GM23338 (cell line): ENCODE data around the gene PIK3C3. TPM values are rescaled to one million over a fixed set of nuclear protein-coding genes. Genes with fewer than 3 reads are reported as not detected.

Source experiments
- ATAC-seq: fragments of 200-7000 bp; cut with Tn5 transposase; 3 replicates; pipeline ENCODE4 v1.9.1; 2020
- DNase-seq: peaks from one replicate; pipeline ENCODE4 v3.0.0-alpha.2; 2015; ENCODE audit warnings: low spot score
- H2AFZ ChIP-seq: fragments of 200-600 bp; sonication (generic); 2 replicates; pipeline ENCODE4 v1.8.0; 2016; ENCODE audit warnings: antibody characterized with exemption, mild to moderate bottlenecking, moderate library complexity
- H3F3A ChIP-seq: fragments of 200-600 bp; sonication (generic); replicated peaks from 2 replicates; pipeline ENCODE4 v1.8.0; 2017; ENCODE audit warnings: antibody characterized with exemption, mixed run types, low read depth
- H3K27ac ChIP-seq: fragments of 200-600 bp; sonication (generic); 2 replicates; pipeline ENCODE4 v1.6.1; 2016; ENCODE audit warnings: low read depth
- H3K27me3 ChIP-seq: fragments of 200-600 bp; sonication (generic); 2 replicates; pipeline ENCODE4 v1.8.0; 2016; ENCODE audit warnings: mild to moderate bottlenecking, mixed run types, moderate library complexity; ENCODE audit not compliant: insufficient read depth
- H3K36me3 ChIP-seq: fragments of 200-600 bp; sonication (generic); 2 replicates; pipeline ENCODE4 v1.8.0; 2016; ENCODE audit warnings: mild to moderate bottlenecking; ENCODE audit not compliant: insufficient read depth
- H3K4me1 ChIP-seq: fragments of 200-600 bp; sonication (generic); 2 replicates; pipeline ENCODE4 v1.8.0; 2016; ENCODE audit warnings: mild to moderate bottlenecking, moderate library complexity; ENCODE audit not compliant: insufficient read depth
- H3K4me2 ChIP-seq: fragments of 200-600 bp; sonication (generic); 2 replicates; pipeline ENCODE4 v1.7.1; 2017; ENCODE audit warnings: mixed run types
- H3K4me3 ChIP-seq: fragments of 200-600 bp; sonication (generic); 2 replicates; pipeline ENCODE4 v1.6.1; 2016; ENCODE audit warnings: mixed run types
- H3K79me2 ChIP-seq: fragments of 200-600 bp; sonication (generic); replicated peaks from 2 replicates; pipeline ENCODE4 v1.8.0; 2017; ENCODE audit warnings: mild to moderate bottlenecking; ENCODE audit not compliant: insufficient read depth
- H3K9me2 ChIP-seq: fragments of 200-600 bp; sonication (generic); 2 replicates; pipeline ENCODE4 v1.8.0; 2017; ENCODE audit not compliant: insufficient read depth
- H4K20me1 ChIP-seq: fragments of 200-600 bp; sonication (generic); replicated peaks from 2 replicates; pipeline ENCODE4 v1.8.0; 2017; ENCODE audit warnings: mild to moderate bottlenecking; ENCODE audit not compliant: insufficient read depth
- H3K27ac Mint-ChIP-seq: 2 replicates; pipeline ENCODE4 v1.8.0; 2020; ENCODE audit warnings: inconsistent platforms, mild to moderate bottlenecking, moderate library complexity, mixed read lengths
- H3K27me3 Mint-ChIP-seq: 3 replicates; pipeline ENCODE4 v1.8.0; 2022; ENCODE audit warnings: low read depth, mild to moderate bottlenecking, moderate library complexity, mixed read lengths, inconsistent platforms; ENCODE audit not compliant: insufficient read depth, poor library complexity
- H3K36me3 Mint-ChIP-seq: 3 replicates; pipeline ENCODE4 v1.8.0; 2021; ENCODE audit warnings: low read depth, mild to moderate bottlenecking, inconsistent platforms, moderate library complexity, mixed read lengths
- H3K4me1 Mint-ChIP-seq: 3 replicates; pipeline ENCODE4 v1.8.0; 2020; ENCODE audit warnings: mild to moderate bottlenecking, inconsistent platforms, mixed read lengths
- H3K4me3 Mint-ChIP-seq: 3 replicates; pipeline ENCODE4 v1.8.0; 2021; ENCODE audit warnings: moderate library complexity, mild to moderate bottlenecking, inconsistent platforms, mixed read lengths
- H3K9me3 Mint-ChIP-seq: 3 replicates; pipeline ENCODE4 v1.8.0; 2020; ENCODE audit warnings: moderate library complexity, mild to moderate bottlenecking, inconsistent platforms, mixed read lengths
- CREB1 ChIP-seq: fragments of 250-450 bp; sonication (Bioruptor Pico); IDR thresholded peaks from 2 replicates; pipeline ENCODE4 v1.5.0; 2020; ENCODE audit warnings: low read depth, mild to moderate bottlenecking, moderate library complexity
- CTCF ChIP-seq, 2 experiments: fragments of 200-600 bp in 1 of 2; sonication (generic) in 1 of 2; conservative IDR thresholded peaks; 2 replicates each; pipeline versions ENCODE4 v1.5.1 to v1.6.1; 2016 to 2017; ENCODE audit warnings: antibody characterized with exemption in 2 of 2, low read depth in 2 of 2, mild to moderate bottlenecking in 2 of 2, moderate library complexity in 1 of 2
- ETS1 ChIP-seq: IDR thresholded peaks from 2 replicates; pipeline ENCODE4 v1.6.1; 2016; ENCODE audit warnings: antibody characterized with exemption
- EZH2 ChIP-seq: fragments of 200-600 bp; sonication (generic); IDR thresholded peaks from one replicate; pipeline ENCODE4 v1.8.0; 2017; ENCODE audit warnings: antibody characterized with exemption, mild to moderate bottlenecking, low read depth; ENCODE audit not compliant: unreplicated experiment
- EZH2phosphoT487 ChIP-seq: fragments of 200-600 bp; sonication (generic); IDR thresholded peaks from one replicate; pipeline ENCODE4 v1.8.1; 2018; ENCODE audit warnings: antibody characterized with exemption; ENCODE audit not compliant: unreplicated experiment
- JUNB ChIP-seq: IDR thresholded peaks from one replicate; pipeline ENCODE4 v1.6.1; 2016; ENCODE audit warnings: antibody characterized with exemption; ENCODE audit not compliant: unreplicated experiment
- NANOG ChIP-seq: IDR thresholded peaks from 2 replicates; pipeline ENCODE4 v1.6.1; 2016; ENCODE audit warnings: antibody characterized with exemption, borderline replicate concordance
- POLR2AphosphoS5 ChIP-seq: IDR thresholded peaks from 2 replicates; pipeline ENCODE4 v1.6.1; 2016; ENCODE audit warnings: antibody characterized with exemption, low read depth
- REST ChIP-seq: IDR thresholded peaks from one replicate; pipeline ENCODE4 v1.6.1; 2018; ENCODE audit warnings: antibody characterized with exemption; ENCODE audit not compliant: unreplicated experiment
- STAT1 ChIP-seq: IDR thresholded peaks from one replicate; pipeline ENCODE4 v1.6.1; 2016; ENCODE audit warnings: antibody characterized with exemption; ENCODE audit not compliant: unreplicated experiment
- ZNF114 ChIP-seq: fragments of 250-450 bp; sonication (Bioruptor Pico); IDR thresholded peaks from 2 replicates; pipeline ENCODE4 v1.5.0; 2020; ENCODE audit warnings: mild to moderate bottlenecking, moderate library complexity
- ZNF331 ChIP-seq: fragments of 250-450 bp; sonication (Bioruptor Pico); IDR thresholded peaks from 2 replicates; pipeline ENCODE4 v1.5.0; 2020; ENCODE audit warnings: low read depth, mild to moderate bottlenecking, moderate library complexity
- ZNF462 ChIP-seq: fragments of 250-450 bp; sonication (Bioruptor Pico); IDR thresholded peaks from 2 replicates; pipeline ENCODE4 v1.5.0; 2020; ENCODE audit warnings: mild to moderate bottlenecking, moderate library complexity
- polyA plus RNA-seq: library from polyadenylated mRNA; unstranded; fragments of >200 nt; fragmentation: Nextera tagmentation; extraction: Ambion mirVana; gene quantifications from 2 replicates; pipeline ENCODE4 v1.2.1, GENCODE V29; 2016
- total RNA-seq: library from RNA; depleted of rRNA; stranded (reverse); fragments of >200 nt; shearing (Covaris generic); gene quantifications from 2 replicates; pipeline ENCODE4 v1.2.3, GENCODE V29; 2014

The PIK3C3 gene
- total and polyA plus RNA-seq, 2 experiments from 2014 or later, result 25.9 to 35.4 TPM

GRCh38 chr18:42048158-42048557 lies 93.1 kb downstream of the PIK3C3 start:
- Histone ChIP-seq H3K27ac (no peak overlapping the region), H4K20me1 (no peaks in the 10 kb centered on the region), H3K4me2 (no peak overlapping the region), H3K27me3 (no peaks in the 10 kb centered on the region), H3K4me1 (no peaks in the 10 kb centered on the region), H3K4me3 (no peak overlapping the region), H3K36me3 (no peaks in the 10 kb centered on the region), H3F3A (no peaks in the 10 kb centered on the region), H2AFZ (no peak overlapping the region), H3K79me2 (no peaks in the 10 kb centered on the region), H3K9me2 (no peaks in the 10 kb centered on the region)
- peaks cover 16% of the 10 kb centered on the region; the same call in 2 of the 3 replicates for H3K36me3 Mint-ChIP-seq
- DNase-seq (no peak), ATAC-seq (no peak)
- H3K4me1 Mint-ChIP-seq, result peaks cover 3% of the 10 kb centered on the region; the same call in 1 of the 3 replicates
- H3K9me3 Mint-ChIP-seq, result no peaks in the 10 kb centered on the region
- peak overlapping the region; percentile 61; the same call in 1 of the 2 replicates for H3K27ac Mint-ChIP-seq
- no peaks in the 10 kb centered on the region for H3K27me3 Mint-ChIP-seq
- TF ChIP-seq NANOG (no peak), CTCF (conservative IDR thresholded peaks at IDR 0.05; ENCODE audit: low read depth in 2 of 2) (no peak), REST (no peak), ETS1 (no peak), EZH2 (no peak), STAT1 (no peak), CREB1 (CRISPR knock-in tag) (no peak), POLR2AphosphoS5 (no peak), ZNF114 (no peak), ZNF331 (CRISPR knock-in tag) (no peak), EZH2phosphoT487 (no peak), ZNF462 (CRISPR knock-in tag) (no peak), JUNB (no peak)
- no peak overlapping the region for H3K4me3 Mint-ChIP-seq
